ENCODE results near the gene TUG1.

The TUG1 gene

DNA sequence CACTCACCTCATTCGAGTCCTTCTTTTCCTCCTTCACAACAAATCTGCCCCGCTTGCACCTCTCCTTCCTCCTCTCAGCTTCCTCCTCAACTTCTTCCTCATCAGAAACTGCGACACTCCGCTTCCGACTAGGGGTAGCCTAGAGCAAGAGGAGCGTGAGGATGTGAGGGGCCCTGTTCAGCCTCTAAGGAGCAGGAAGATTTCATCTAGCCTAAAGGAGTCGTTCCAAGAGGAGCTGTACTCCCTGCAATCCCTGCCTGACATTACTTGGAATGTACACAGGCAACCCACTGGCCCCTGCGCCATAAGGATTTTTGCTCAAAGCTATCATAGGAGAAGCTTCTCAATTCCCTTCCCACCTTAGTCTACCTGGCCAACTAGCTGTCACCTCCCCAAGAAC is 35.0 kb upstream of the TUG1 start:
- FAIRE-seq (no peak), DNase-seq (ENCODE audit: insufficient read length, low spot score) (no peak)
- TF ChIP-seq POLR2A (IDR thresholded peaks at IDR 0.05; ENCODE audit: low read depth, low read length) = no peak

DNA sequence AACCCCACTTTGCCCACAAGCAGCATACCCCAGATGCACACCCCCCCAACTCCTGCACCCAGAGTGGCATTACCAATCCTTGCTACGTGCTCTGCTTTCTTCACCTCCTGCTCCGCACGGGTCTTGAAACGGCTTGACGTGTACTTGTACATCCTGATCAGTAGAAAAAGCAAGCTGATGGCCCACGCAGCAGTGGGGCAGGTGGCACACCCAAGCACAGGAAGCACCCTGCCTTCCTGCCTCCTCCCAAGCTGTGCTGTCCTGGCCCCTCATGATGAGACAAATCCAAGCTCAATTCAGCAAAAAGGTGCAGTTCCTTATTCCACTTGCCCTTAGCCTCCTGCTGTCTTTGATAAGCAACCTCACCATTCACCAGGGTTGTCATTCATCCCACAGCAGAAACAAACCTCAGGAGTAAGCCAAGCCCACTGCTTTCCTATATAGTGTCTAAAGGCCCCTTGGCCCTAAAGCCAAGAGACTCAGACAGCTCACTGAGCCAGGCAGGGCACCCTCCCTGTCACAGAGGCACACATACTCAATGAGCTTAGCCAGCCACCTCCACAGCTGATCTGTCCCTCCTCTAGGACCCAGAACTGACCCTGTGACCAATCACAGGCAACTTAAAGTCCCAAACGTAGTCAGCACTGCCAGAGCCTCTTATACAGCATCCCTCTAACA is 28.2 kb upstream of the TUG1 start:
- FAIRE-seq (no peak), DNase-seq (ENCODE audit: insufficient read length, low spot score) (no peak)
- no peak for TF ChIP-seq POLR2A (IDR thresholded peaks at IDR 0.05; ENCODE audit: low read depth, low read length)

DNA sequence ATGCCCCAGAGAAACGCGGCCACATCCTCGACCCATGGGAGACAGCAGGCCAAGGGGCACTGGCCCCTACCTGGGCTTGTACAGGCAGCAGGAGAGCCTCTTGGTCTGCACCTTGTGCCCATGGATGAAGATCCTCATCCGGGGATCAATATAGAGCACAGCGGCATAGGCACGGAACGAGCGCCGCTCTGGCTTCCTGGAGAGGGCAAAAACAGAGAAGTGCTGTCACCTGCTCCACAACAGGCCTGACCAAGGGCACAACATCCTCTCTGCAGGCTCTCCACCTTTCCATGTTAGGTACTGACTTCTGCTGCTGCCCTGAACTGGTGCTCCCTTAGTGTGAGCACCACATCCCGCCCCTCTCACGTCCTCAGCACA is 27.7 kb upstream of the TUG1 start:
- TF ChIP-seq POLR2A (IDR thresholded peaks at IDR 0.05; ENCODE audit: low read depth, low read length) = no peak
- no peak for FAIRE-seq
- DNase-seq (ENCODE audit: insufficient read length, low spot score) = no peak

DNA sequence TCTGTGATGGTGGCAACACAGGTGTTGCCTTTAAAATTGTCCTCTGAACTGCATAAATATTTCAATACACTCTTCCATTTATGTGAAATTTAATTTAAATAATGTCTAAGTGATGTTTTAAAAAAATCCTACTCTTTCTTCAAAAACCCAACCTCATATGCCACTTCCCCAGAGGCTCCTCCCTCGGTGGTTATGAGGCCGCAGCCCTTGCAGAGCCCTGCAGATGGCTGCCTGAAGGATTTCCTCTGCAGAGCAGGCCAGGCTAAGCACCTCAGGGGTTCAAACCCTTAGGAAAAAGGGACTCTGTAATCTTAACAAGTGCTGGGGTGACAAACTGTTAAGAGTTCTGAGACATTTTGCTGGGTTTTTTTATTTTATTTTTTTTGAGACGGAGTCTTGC is 25.7 kb upstream of the TUG1 start:
- TF ChIP-seq POLR2A (IDR thresholded peaks at IDR 0.05; ENCODE audit: low read depth, low read length) = no peak
- no peak for FAIRE-seq
- DNase-seq (ENCODE audit: insufficient read length, low spot score) = no peak

DNA sequence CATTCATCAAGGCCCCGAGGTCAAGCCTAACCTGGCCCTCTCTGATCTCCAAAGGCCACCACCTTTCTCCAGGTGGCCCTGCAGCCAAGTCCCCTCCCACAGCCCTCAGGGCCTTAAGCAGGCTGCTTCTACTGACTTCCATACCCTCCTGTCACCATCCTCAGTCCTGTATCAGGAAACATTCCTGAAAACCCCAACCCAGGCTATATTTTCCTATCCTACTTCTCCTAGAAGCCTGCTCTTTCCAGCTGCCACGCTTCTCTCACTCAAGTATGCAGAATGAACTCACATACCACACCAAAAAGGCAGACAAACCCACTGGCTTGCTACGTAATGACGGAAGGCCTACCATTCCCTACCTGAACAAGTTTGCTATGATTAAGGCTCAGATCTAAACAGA is 24.1 kb upstream of the TUG1 start:
- FAIRE-seq = no peak
- no peak for TF ChIP-seq POLR2A (IDR thresholded peaks at IDR 0.05; ENCODE audit: low read depth, low read length)
- no peak for DNase-seq (ENCODE audit: insufficient read length, low spot score)

DNA sequence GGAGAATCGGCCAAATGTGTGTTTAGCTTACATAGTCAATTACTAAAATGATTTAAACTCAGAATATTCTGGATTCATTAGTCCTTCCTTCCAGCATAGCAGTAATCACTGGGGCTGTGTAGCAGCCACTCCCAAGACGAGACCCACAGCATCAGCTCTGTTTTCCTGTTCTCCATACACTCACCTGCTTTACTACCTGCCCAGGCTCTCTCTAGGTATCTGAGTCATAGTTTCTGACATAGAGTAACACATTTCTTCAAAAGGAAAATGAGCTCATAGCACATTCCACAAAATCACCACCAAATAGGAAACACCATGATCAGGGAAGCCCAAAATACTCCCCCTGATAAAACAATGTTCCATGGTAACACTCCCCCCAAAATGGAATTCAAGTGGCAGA is 23.4 kb upstream of the TUG1 start:
- FAIRE-seq (no peak), DNase-seq (ENCODE audit: insufficient read length, low spot score) (no peak)
- no peak for TF ChIP-seq POLR2A (IDR thresholded peaks at IDR 0.05; ENCODE audit: low read depth, low read length)

DNA sequence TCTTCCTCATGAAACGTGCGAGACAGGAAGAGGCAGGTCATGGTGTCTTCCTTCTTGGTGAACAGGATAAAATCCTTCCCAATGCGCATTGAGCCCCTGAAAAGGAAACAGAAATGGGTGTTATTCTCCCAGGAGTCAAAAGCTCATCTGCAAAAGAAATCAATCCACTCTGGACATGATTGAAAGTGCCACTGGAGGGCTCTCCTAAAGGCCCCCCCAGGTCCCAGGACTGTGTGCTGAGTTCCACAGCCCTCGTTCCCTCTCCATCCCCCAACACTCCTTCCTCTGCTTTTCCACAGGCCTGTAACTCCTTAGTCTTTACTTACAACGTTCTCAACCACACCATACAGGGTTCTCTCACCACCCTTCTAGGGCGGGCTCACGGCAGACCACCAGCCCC is 22.7 kb upstream of the TUG1 start:
- no peak for FAIRE-seq
- no peak for DNase-seq (ENCODE audit: insufficient read length, low spot score)
- no peak for TF ChIP-seq POLR2A (IDR thresholded peaks at IDR 0.05; ENCODE audit: low read depth, low read length)

DNA sequence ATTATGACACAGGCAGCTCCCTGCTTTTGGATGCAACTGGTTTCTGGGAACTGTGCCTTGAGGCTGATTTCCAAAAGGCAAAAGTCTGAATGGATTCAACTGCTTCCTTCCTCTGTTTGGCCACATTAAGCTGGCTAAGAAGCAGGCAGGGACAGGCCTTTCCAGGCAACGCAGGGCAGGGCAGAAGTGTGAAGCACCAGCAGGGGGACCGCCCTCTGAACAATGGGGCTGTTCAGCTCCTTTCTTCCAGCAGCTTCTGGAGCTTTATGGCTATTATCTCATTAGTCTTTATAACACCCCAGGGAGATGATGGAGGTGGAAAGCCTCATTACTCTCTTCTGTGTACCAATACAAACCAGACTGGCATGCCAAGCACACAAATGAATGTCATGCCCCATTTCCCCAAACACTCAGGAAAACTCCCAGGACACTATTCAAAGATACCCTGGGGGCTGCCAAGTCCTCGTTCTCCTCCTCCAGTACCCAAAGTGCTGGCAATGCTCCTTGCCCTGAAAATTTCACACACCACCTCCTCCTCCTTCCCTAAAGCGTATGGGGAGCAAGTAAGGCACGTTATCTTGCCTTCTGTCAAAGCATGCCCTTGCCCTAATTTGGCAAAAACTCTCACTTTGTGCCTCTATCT is 21.8 kb upstream of the TUG1 start:
- DNase-seq (ENCODE audit: insufficient read length, low spot score) (no peak), FAIRE-seq (no peak)
- no peak for TF ChIP-seq POLR2A (IDR thresholded peaks at IDR 0.05; ENCODE audit: low read depth, low read length)

DNA sequence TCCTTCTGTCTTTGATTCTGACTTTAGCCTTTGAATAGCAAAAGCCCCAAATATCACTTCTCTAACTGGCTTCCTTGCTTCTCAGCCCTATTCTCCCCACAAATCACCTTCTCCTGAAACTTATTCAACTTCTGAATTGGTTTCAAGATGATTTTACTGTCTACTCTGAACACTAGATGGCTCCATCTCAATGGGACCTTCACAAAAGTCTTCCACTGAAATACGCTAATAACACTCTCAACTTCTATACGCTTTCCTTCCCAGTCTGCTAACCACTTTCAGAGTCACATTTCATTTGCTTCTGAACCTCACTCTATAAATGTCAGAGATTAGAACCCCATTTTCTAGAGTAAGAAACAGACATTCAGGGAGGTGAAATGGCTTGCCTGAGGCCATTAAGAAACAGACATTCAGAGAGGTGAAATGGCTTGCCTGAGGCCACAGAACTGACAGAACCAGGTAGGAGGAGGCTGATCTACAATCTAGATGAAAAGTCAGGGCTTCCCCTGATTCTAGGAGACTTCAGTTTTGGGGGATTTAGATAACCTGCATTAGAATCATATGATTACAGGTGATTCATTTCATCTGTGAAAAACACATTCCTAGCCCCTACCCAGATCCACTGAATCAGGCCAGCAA is 21.1 kb upstream of the TUG1 start:
- TF ChIP-seq POLR2A (IDR thresholded peaks at IDR 0.05; ENCODE audit: low read depth, low read length) = no peak
- DNase-seq (ENCODE audit: insufficient read length, low spot score) = no peak
- FAIRE-seq = no peak

DNA sequence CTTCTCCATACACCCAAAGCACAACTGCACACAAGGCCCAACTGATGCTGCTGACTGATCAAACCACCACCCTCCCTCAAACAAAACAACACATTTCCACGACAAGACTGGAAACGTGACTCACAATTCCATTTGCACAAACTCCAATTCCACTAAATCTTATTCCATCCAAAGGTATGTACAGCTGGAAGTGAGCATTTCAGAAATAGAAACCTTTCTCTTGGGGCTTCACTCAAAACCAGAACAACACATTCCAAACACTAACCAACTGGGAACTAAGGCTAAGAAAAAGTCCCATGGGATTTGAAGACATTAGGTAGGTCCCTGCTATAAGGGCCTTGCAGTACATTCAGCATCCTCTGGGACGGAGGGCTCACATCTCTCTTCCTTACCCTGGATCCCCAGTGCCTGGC is 20.1 kb upstream of the TUG1 start:
- FAIRE-seq (no peak), DNase-seq (ENCODE audit: insufficient read length, low spot score) (no peak)
- no peak for TF ChIP-seq POLR2A (IDR thresholded peaks at IDR 0.05; ENCODE audit: low read depth, low read length)

DNA sequence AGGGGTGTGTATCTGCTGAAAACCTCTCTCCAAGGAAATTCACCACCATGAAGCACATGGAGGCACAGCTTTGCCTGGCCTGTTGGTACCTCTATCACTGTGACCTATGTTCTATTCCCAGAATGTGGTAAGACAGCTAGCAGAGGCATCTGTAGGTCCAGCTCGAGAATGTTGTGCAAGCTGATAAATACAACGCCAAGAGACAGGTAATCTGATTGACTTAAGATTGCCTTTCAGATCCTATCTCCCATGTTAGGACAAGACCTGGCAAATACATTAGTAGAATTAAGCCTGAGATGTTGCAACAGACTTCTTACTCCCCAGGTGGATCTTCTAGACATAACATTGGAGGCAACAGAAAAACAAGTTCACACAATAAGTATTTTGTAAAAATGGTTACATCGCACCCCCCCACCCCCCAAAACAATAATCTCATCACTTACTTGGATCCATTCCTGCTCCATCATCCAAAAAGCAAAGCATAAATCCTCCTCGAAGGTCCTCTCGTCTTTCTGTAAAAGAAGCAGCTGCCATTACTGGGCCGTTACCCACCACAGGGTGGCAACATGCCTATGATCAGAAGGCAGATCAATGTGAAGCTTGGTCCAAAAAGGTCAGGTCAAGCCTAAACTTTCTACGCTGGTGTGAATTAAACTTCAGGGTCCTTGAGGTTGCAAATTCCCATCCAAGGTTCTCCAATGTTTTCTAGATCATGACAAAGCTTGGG is 19.0 kb upstream of the TUG1 start:
- TF ChIP-seq POLR2A (IDR thresholded peaks at IDR 0.05; ENCODE audit: low read depth, low read length) = no peak
- FAIRE-seq (no peak), DNase-seq (ENCODE audit: insufficient read length, low spot score) (no peak)

DNA sequence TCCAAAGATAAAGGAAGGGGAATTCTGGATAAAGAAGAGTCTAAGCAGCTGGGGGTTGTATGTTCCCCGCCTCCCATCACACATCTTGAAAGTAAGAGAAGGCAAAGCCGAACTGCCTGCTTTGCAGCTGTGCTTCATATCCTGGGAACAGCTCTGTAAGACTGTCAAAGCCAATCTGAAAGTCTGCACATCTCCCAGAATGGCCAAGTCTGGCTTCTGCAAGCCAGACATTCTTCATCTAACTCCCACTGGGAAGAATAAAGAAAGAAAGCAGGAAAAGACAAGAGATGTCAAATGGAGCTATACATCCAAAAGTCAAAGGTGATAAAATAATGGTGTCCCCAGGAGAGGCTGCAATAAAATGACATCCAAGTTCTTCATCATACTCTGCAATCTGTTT is 15.9 kb upstream of the TUG1 start:
- no peak for DNase-seq (ENCODE audit: insufficient read length, low spot score)
- TF ChIP-seq POLR2A (IDR thresholded peaks at IDR 0.05; ENCODE audit: low read depth, low read length) = no peak
- no peak for FAIRE-seq

DNA sequence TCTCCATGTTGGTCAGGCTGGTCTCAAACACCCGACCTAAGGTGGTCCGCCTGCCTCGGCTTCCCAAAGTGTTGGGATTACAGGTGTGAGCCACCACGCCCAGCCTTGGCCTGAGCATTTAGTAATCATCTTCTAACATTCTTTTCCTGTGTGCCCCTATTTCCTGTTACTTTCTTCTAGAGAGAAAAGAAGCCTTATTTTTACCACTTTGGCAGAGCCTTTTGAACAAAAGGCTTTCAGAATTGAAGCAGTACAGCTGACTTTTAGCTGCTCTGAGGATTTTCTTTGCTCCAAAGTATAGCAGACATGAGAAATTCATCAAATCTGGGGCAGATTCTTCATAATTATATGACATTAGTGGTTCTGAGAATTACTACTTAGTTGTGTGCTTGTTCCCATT is 13.9 kb upstream of the TUG1 start:
- TF ChIP-seq POLR2A (IDR thresholded peaks at IDR 0.05; ENCODE audit: low read depth, low read length) = no peak
- FAIRE-seq = no peak
- no peak for DNase-seq (ENCODE audit: insufficient read length, low spot score)

DNA sequence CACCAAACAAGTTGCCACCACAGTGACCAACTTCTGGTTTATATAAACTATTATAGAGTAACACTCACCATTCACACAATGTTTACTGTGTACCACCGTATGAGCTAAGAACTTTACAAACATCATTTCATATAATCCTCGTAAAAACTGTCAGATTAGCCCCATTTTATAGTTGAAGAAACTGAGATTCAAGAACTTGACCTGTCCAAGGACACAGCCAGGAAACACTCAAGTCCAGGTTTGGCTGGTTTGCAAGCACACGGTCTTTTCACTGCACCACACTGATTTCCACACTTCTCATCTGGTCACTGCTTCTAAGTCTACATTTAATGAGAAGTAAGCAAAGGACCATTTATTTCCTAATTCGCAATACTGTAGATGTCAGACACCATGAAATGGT is 4.2 kb upstream of the TUG1 start:
- no peak for TF ChIP-seq POLR2A (IDR thresholded peaks at IDR 0.05; ENCODE audit: low read depth, low read length)
- no peak for DNase-seq (ENCODE audit: insufficient read length, low spot score)
- FAIRE-seq = no peak

Measured in H54 (cell line).